IMR-90 (cell line): ENCODE results near the gene SLC2A1. TPM values are rescaled to one million over a fixed set of nuclear protein-coding genes. Genes with fewer than 3 reads are reported as not detected.

Source experiments
- ATAC-seq: fragments of 200-7000 bp; cut with Tn5 transposase; 2 replicates; pipeline ENCODE4 v1.9.1; 2020; ENCODE audit warnings: low read depth, mild to moderate bottlenecking, moderate library complexity
- BruUV-seq: library from RNA; stranded (reverse); fragments of 400-500 nt; replicated peaks from 2 replicates; lab custom pipeline; 2021; lab: Mats Ljungman, UMichigan
- CTCF ChIA-PET: fragments of 300-600 bp; formaldehyde crosslinking; extraction: SDS; loops from one replicate; lab custom pipeline; 2021; ENCODE audit warnings: antibody characterized with exemption; lab: Yijun Ruan, JAX
- POLR2A ChIA-PET: fragments of 300-600 bp; sonication (Branson Sonifier 250); formaldehyde crosslinking; loops from one replicate; lab custom pipeline; 2022; ENCODE audit warnings: antibody characterized with exemption; ENCODE audit not compliant: unreplicated experiment; lab: Charles Lee
- DNase-seq: peaks from one replicate; pipeline ENCODE4 v3.0.0; 2013
- H2AFZ ChIP-seq: replicated peaks from 2 replicates; pipeline ENCODE3; 2013; ENCODE audit warnings: low read length, mild to moderate bottlenecking; ENCODE audit not compliant: poor library complexity
- H2AK5ac ChIP-seq: 2 replicates; pipeline ENCODE4 v1.6.1; 2013; ENCODE audit warnings: low read depth, low read length, inconsistent platforms
- H2AK9ac ChIP-seq: replicated peaks from 2 replicates; pipeline ENCODE3; 2013; ENCODE audit warnings: mild to moderate bottlenecking, low read depth, low read length, moderate library complexity; ENCODE audit not compliant: poor library complexity
- H2BK120ac ChIP-seq: 2 replicates; pipeline ENCODE4 v1.6.1; 2013; ENCODE audit warnings: low read depth, low read length, inconsistent platforms
- H2BK15ac ChIP-seq: 3 replicates; pipeline ENCODE4 v1.6.1; 2013; ENCODE audit warnings: low read depth, low read length, inconsistent platforms
- H2BK20ac ChIP-seq: 2 replicates; pipeline ENCODE4 v1.6.1; 2013; ENCODE audit warnings: low read depth, mild to moderate bottlenecking, inconsistent platforms, low read length, moderate library complexity
- H2BK5ac ChIP-seq: 2 replicates; pipeline ENCODE4 v1.6.1; 2013; ENCODE audit warnings: mild to moderate bottlenecking, low read depth, low read length, inconsistent platforms; ENCODE audit not compliant: poor library complexity, severe bottlenecking
- H3K14ac ChIP-seq: replicated peaks from 2 replicates; pipeline ENCODE4 v1.6.1; 2013; ENCODE audit warnings: low read depth, low read length, inconsistent platforms
- H3K18ac ChIP-seq: 2 replicates; pipeline ENCODE4 v1.6.1; 2013; ENCODE audit warnings: low read depth, low read length, control low read depth
- H3K23ac ChIP-seq: 2 replicates; pipeline ENCODE4 v1.6.1; 2013; ENCODE audit warnings: low read depth, low read length, inconsistent platforms
- H3K27ac ChIP-seq: 2 replicates; pipeline ENCODE4 v1.5.1; 2013; ENCODE audit warnings: mild to moderate bottlenecking, control low read depth, low read length; ENCODE audit not compliant: insufficient read depth
- H3K27me3 ChIP-seq: 2 replicates; pipeline ENCODE4 v1.6.1; 2013; ENCODE audit warnings: low read length; ENCODE audit not compliant: control insufficient read depth, insufficient read depth
- H3K36me3 ChIP-seq: 2 replicates; pipeline ENCODE4 v1.6.1; 2013; ENCODE audit warnings: low read length, mixed read lengths; ENCODE audit not compliant: control insufficient read depth, insufficient read depth
- H3K4ac ChIP-seq: 2 replicates; pipeline ENCODE4 v1.6.1; 2013; ENCODE audit warnings: low read depth, low read length, inconsistent platforms
- H3K4me1 ChIP-seq: 2 replicates; pipeline ENCODE4 v1.6.1; 2013; ENCODE audit warnings: low read length, mixed read lengths; ENCODE audit not compliant: control insufficient read depth, insufficient read depth
- H3K4me2 ChIP-seq: 2 replicates; pipeline ENCODE4 v1.6.1; 2013; ENCODE audit warnings: low read depth, mild to moderate bottlenecking, control low read depth, low read length, moderate library complexity
- H3K4me3 ChIP-seq: 2 replicates; pipeline ENCODE4 v1.5.1; 2013; ENCODE audit warnings: low read depth, mild to moderate bottlenecking, control low read depth, low read length, moderate library complexity; ENCODE audit not compliant: insufficient read depth
- H3K56ac ChIP-seq: 2 replicates; pipeline ENCODE4 v1.6.1; 2013; ENCODE audit warnings: low read length, inconsistent platforms; ENCODE audit not compliant: insufficient read depth; ENCODE audit errors: extremely low read depth
- H3K79me1 ChIP-seq, 2 experiments: 2 replicates each; pipeline ENCODE4 v1.6.1; 2013; ENCODE audit warnings: low read length in 2 of 2, inconsistent platforms in 1 of 2, low read depth in 1 of 2
- H3K9ac ChIP-seq: 2 replicates; pipeline ENCODE4 v1.6.1; 2013; ENCODE audit warnings: low read depth, low read length, control low read depth
- H3K9me1 ChIP-seq: 2 replicates; pipeline ENCODE4 v1.6.1; 2013; ENCODE audit warnings: low read length, inconsistent platforms; ENCODE audit not compliant: insufficient read depth
- H3K9me3 ChIP-seq: 2 replicates; pipeline ENCODE4 v1.6.1; 2013; ENCODE audit warnings: low read length; ENCODE audit not compliant: control insufficient read depth, insufficient read depth
- H4K20me1 ChIP-seq: 2 replicates; pipeline ENCODE4 v1.6.1; 2013; ENCODE audit warnings: low read length, inconsistent platforms; ENCODE audit not compliant: insufficient read depth
- H4K5ac ChIP-seq: 2 replicates; pipeline ENCODE4 v1.6.1; 2013; ENCODE audit warnings: mild to moderate bottlenecking, low read depth, low read length, control low read depth
- H4K8ac ChIP-seq, 2 experiments: 2 replicates each; pipeline ENCODE4 v1.6.1; 2013; ENCODE audit warnings: low read depth in 2 of 2, low read length in 2 of 2, control low read depth in 1 of 2, inconsistent platforms in 1 of 2
- H4K91ac ChIP-seq: 2 replicates; pipeline ENCODE4 v1.6.1; 2013; ENCODE audit warnings: low read depth, low read length, inconsistent platforms; ENCODE audit not compliant: insufficient read depth
- BHLHE40 ChIP-seq: fragments of 150-350 bp; IDR thresholded peaks from 2 replicates; pipeline ENCODE4 v1.6.1; 2016; ENCODE audit warnings: mild to moderate bottlenecking, low read depth, low read length
- CEBPB ChIP-seq: IDR thresholded peaks from 2 replicates; pipeline ENCODE4 v1.6.1; 2012; ENCODE audit warnings: low read depth, low read length, improper control_type of control experiment
- CHD1 ChIP-seq: IDR thresholded peaks from 2 replicates; pipeline ENCODE4 v1.6.1; 2012; ENCODE audit warnings: low read depth, low read length, improper control_type of control experiment
- ELK1 ChIP-seq: fragments of 150-350 bp; IDR thresholded peaks from 2 replicates; pipeline ENCODE4 v1.6.1; 2016; ENCODE audit warnings: low read depth, mild to moderate bottlenecking, low read length, moderate library complexity, borderline replicate concordance
- FOS ChIP-seq: fragments of 150-350 bp; IDR thresholded peaks from 2 replicates; pipeline ENCODE4 v1.6.1; 2016; ENCODE audit warnings: low read depth, low read length
- MAFK ChIP-seq: IDR thresholded peaks from 2 replicates; pipeline ENCODE4 v1.6.1; 2012; ENCODE audit warnings: low read depth, low read length, improper control_type of control experiment
- MAZ ChIP-seq: IDR thresholded peaks from 2 replicates; pipeline ENCODE4 v1.6.1; 2012; ENCODE audit warnings: low read depth, mild to moderate bottlenecking, low read length, improper control_type of control experiment, moderate library complexity, borderline replicate concordance
- MXI1 ChIP-seq: IDR thresholded peaks from 2 replicates; pipeline ENCODE4 v1.6.1; 2012; ENCODE audit warnings: low read depth, mild to moderate bottlenecking, low read length, moderate library complexity, borderline replicate concordance
- NFE2L2 ChIP-seq: fragments of 150-350 bp; IDR thresholded peaks from 2 replicates; pipeline ENCODE4 v1.6.1; 2016; ENCODE audit warnings: low read depth, mild to moderate bottlenecking, low read length
- POLR2A ChIP-seq: IDR thresholded peaks from 2 replicates; pipeline ENCODE4 v1.6.1; 2012; ENCODE audit warnings: mild to moderate bottlenecking, low read depth, low read length
- RAD21 ChIP-seq: IDR thresholded peaks from 2 replicates; pipeline ENCODE4 v1.6.1; 2012; ENCODE audit warnings: low read length, improper control_type of control experiment
- RCOR1 ChIP-seq: IDR thresholded peaks from 2 replicates; pipeline ENCODE4 v1.6.1; 2012; ENCODE audit warnings: mild to moderate bottlenecking, low read length, improper control_type of control experiment; ENCODE audit not compliant: insufficient replicate concordance
- RFX5 ChIP-seq: IDR thresholded peaks from 2 replicates; pipeline ENCODE4 v1.8.0; 2012; ENCODE audit warnings: low read depth, mild to moderate bottlenecking, low read length, moderate library complexity
- SMC3 ChIP-seq: fragments of 150-350 bp; IDR thresholded peaks from 2 replicates; pipeline ENCODE4 v1.6.1; 2016; ENCODE audit warnings: low read depth, mild to moderate bottlenecking, antibody characterized with exemption, low read length, moderate library complexity
- USF2 ChIP-seq: fragments of 150-350 bp; IDR thresholded peaks from 2 replicates; pipeline ENCODE4 v1.6.1; 2017; ENCODE audit warnings: mild to moderate bottlenecking, antibody characterized with exemption, low read length, low read depth
- WGBS, 2 experiments: methylation state at CpG; one replicate each; pipeline versions ENCODE4 v1.1.5 to v1.1.7; 2013; ENCODE audit warnings: missing lambda C conversion rate in 2 of 2; ENCODE audit not compliant: insufficient read length in 1 of 2; ENCODE audit errors: extremely low coverage in 2 of 2; 5-methylcytosine and 5-hydroxymethylcytosine counted together
- dilution Hi-C: fragments of 300-500 bp; cut with HindIII; formaldehyde crosslinking; loops from one replicate; pipeline ENCODE4 v1.14.3; 2018; ENCODE audit warnings: low sequenced_read_pairs; ENCODE audit not compliant: unreplicated experiment
- in situ Hi-C: fragments of 300-500 bp; cut with MboI; formaldehyde crosslinking; loops from 3 replicates; pipeline ENCODE4 v1.14.3; 2019; ENCODE audit warnings: low sequenced_read_pairs, inconsistent platforms, mixed read lengths
- intact Hi-C: fragments of 100-400 bp; cut with micrococcal nuclease; formaldehyde crosslinking; loops from 2 replicates; pipeline ENCODE4 v1.10.0; 2022
- polyA plus RNA-seq, 3 experiments: library from polyadenylated mRNA; depleted of rRNA; stranded (reverse); fragments of >200 nt; gene quantifications; 2 replicates each; pipeline ENCODE4 v1.2.3, GENCODE V29; 2012; ENCODE audit warnings: low replicate concordance in 1 of 3
- total RNA-seq: library from RNA; depleted of rRNA; stranded (reverse); fragments of >200 nt; gene quantifications from 2 replicates; pipeline ENCODE4 v1.2.3, GENCODE V29; 2012
- TF ChIP-seq, protein P1 (sequence below): conservative IDR thresholded peaks from 2 replicates; pipeline ENCODE4 v1.5.1; 2012; ENCODE audit warnings: mild to moderate bottlenecking, low read depth, low read length, improper control_type of control experiment

The SLC2A1 gene
- total and polyA plus RNA-seq, 2 of the 4 experiments (the other 2 are of a cell fraction) = 200 to 395 TPM

GRCh38 chr1:42998386-42998785 is 39.7 kb upstream of the SLC2A1 start:
- TF ChIP-seq SMC3 = no peak
- TF ChIP-seq, protein P1, sequence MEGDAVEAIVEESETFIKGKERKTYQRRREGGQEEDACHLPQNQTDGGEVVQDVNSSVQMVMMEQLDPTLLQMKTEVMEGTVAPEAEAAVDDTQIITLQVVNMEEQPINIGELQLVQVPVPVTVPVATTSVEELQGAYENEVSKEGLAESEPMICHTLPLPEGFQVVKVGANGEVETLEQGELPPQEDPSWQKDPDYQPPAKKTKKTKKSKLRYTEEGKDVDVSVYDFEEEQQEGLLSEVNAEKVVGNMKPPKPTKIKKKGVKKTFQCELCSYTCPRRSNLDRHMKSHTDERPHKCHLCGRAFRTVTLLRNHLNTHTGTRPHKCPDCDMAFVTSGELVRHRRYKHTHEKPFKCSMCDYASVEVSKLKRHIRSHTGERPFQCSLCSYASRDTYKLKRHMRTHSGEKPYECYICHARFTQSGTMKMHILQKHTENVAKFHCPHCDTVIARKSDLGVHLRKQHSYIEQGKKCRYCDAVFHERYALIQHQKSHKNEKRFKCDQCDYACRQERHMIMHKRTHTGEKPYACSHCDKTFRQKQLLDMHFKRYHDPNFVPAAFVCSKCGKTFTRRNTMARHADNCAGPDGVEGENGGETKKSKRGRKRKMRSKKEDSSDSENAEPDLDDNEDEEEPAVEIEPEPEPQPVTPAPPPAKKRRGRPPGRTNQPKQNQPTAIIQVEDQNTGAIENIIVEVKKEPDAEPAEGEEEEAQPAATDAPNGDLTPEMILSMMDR = no peak
- TF ChIP-seq MAZ = no peak
- no peak for TF ChIP-seq CHD1
- TF ChIP-seq USF2 = no peak
- TF ChIP-seq MAFK = no peak
- TF ChIP-seq RCOR1 = no peak
- no peak for TF ChIP-seq CEBPB
- no peak for TF ChIP-seq ELK1
- TF ChIP-seq FOS = no peak
- no peak for TF ChIP-seq MXI1
- no peak for TF ChIP-seq POLR2A
- TF ChIP-seq RFX5 = no peak
- no peak for TF ChIP-seq BHLHE40
- TF ChIP-seq RAD21 = no peak
- TF ChIP-seq NFE2L2 = no peak
- Histone ChIP-seq H3K14ac (no peak overlapping the region), H3K9me3 (no peaks in the 10 kb centered on the region), H3K23ac (no peak overlapping the region), H3K4me3 (no peak overlapping the region), H2AK5ac (no peak overlapping the region), H2BK15ac (no peak overlapping the region), H3K36me3 (no peaks in the 10 kb centered on the region), H4K20me1 (no peaks in the 10 kb centered on the region), H4K91ac (0 out of 2 replicates have a peak overlapping the region, but pooled peaks have one; percentile 3), H3K27ac (peak overlapping the region; percentile 1; the same call in 1 of the 2 replicates), H3K18ac (no peak overlapping the region), H3K27me3 (no peaks in the 10 kb centered on the region), H2AFZ (no peak overlapping the region), H3K4me1 (peaks cover 7% of the 10 kb centered on the region), H4K5ac (no peak overlapping the region), H3K4me2 (no peak overlapping the region), H2BK20ac (no peak overlapping the region), H4K8ac (peak overlapping the region in 1 of 2 experiments; percentile 65; a peak in 1 of 4 replicates), H3K79me1 (no peaks in the 10 kb centered on the region), H3K9me1 (no peaks in the 10 kb centered on the region), H2BK5ac (peak overlapping the region; percentile 53), H2AK9ac (peak overlapping the region; percentile 63), H3K4ac (peak overlapping the region; percentile 58), H3K9ac (no peak overlapping the region), H2BK120ac (peak overlapping the region; percentile 3; the same call in 1 of the 2 replicates), H3K56ac (no peak overlapping the region)
- 75% methylated on average over 2 of the region's 2 CpGs; no CpG with 5 or more reads in 1 of the 2 experiments for WGBS, 2 experiments
- dilution Hi-C loops = no loop called here
- no TSS peak for BruUV-seq
- ATAC-seq (peak; percentile 63), DNase-seq (peak; percentile 51)
- in situ Hi-C loops = no loop called here
- intact Hi-C loops = no loop called here
- CTCF ChIA-PET = interaction anchor here (0.6 to 0.9 kb wide), 2 partner anchors 71 to 99 kb away, joined by 3 to 5 read pairs; no protein-coding TSS in a partner anchor
- POLR2A ChIA-PET = no interaction called here
